HTERT RPE-1 (cell line): Measurements from ENCODE around the gene SCOC.
"Not testable (repeated sequence)": the region's sequence is repeated elsewhere in the genome, so short reads cannot be mapped to it uniquely, and the experiment has no call there.

ENCODE experiments used
- in situ Hi-C: fragments of 300-500 bp; cut with MboI; formaldehyde crosslinking; loops from 4 replicates; pipeline ENCODE4 v1.14.3; 2020; ENCODE audit warnings: low sequenced_read_pairs

SCOC gene

DNA sequence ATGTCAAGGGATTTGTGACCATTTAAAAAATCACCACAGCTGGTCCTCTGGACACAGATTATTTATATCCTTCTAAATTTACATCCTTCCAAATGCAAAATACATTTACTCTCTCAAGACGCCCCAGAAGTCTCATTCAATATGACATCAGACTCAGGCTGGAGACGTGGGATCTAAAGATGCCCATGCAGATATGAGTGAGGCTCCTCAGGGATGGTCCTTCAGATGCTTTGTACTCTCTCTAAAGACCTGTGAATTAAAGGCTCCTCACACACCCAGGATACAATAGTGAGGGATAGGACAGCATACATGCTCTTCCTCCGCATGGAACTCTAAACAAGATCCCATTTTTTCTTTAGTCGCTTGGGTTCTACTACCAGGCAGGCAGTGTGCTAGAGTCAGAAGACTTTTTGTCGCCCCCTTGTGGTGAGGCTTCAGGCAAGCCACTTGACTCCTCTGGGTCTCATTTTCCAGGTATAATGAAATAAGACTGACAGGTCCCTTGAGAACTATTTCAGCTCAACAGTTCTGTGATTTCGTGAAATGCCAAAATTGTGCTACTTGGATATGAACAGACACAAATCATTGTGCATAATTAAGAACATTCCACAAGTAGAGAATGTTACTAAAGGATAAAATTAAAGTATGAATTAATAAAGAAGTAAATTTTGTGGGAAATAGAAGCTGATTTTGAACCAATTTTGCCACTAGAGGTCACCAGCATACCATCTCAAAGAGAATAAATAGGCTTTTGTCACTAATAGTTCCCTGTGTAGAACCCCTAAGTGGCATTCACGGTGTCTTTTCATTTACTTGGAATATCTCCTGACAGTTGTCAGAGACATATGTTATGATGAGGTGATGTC, 13.7 kb upstream of the SCOC start:
- in situ Hi-C loops = no loop called here

DNA sequence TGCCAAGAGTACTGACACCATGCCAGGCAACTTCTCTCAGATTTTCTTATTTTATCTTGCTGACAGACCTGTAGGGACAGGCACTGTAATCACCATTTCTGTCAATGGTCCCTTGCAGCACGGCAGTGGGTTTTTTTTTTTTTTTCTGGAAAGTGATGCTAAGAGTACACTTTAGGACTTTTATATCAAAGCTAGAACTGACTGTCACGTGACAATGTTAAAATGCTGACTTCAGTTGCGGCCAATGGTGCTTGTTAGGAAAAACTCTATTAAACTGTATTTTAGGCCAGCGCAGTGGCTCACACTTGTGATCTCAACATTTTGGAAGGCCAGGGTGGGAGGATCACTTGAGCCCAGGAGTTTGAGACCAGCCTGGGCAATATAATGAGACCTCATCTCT, 12.3 kb upstream of the SCOC start:
- in situ Hi-C loops = no loop called here

DNA sequence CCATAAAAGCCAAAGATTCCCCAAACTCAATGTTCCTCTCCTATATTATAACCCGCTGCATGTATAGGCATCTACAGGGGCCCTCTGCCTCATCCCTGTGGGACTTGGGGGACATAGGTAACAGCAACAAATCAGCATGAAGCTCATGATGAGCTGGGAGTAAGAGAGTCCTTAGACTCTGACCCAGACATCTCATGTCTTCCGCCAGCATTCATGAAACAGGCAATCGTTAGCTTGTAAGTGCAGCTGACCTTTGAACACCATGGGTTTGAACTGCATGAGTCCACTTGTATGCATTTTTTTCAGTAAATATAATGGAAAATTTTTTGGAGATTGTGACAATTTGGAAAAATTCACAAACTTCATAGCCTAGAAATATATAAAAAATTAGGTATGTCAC, 10.4 kb upstream of the SCOC start:
- in situ Hi-C loops = no loop called here

DNA sequence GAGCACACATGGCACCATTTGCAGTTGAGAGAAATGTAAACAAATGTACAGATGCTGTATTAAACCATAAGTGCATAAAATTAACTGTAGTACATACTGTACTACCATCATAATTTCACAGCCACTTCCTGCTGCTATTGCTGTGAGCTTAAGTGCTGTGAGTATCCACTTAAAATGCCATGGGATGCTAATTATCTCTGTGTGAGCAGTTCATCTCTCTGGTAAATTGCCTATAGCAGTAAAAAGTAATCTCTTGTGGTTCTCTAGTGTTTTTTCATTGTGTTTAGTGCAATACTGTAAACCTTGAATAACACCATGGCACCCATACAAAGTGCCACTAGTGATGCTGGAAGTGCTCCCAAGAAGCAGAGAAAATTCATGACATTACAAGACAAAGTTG, 9.9 kb upstream of the SCOC start:
- in situ Hi-C loops = no loop called here

DNA sequence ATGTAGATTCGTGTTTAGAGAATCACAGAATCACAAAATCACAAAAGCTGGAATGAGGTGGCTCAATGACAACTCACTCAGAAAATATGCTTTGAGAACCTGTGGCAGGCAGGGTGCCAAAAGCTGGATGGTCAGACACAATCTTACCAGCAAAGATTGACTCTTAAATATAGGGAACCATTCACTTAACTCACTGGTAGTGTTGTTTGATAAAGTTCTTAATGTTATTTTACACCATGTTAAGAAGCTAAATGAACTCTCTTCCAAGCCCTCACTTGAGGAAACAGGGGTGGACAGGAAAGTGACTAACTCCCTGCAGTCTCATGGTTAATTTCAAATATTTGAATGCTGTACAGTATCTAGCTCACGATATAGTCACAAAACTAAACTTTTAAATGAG, 5.7 kb upstream of the SCOC start:
- in situ Hi-C loops = no loop called here

DNA sequence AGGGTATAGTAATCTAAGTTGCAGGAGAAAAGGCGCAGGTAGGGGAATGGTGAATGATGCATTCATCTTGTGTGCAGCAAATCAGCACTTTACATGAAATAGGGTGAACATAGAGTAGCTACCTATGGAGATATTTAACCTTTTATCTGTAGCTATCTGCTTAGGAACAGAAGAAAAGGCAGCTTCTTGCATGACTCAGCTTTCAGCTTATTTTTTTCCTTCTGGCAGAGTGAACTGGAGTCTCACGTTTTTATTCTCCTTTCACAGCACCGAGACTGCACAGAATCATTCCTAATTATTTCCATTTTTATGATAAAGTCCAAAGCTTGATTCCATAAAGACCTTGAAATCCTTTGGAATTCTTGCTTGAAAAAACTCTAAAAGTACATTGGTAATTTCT, 4.8 kb upstream of the SCOC start:
- in situ Hi-C loops = no loop called here

DNA sequence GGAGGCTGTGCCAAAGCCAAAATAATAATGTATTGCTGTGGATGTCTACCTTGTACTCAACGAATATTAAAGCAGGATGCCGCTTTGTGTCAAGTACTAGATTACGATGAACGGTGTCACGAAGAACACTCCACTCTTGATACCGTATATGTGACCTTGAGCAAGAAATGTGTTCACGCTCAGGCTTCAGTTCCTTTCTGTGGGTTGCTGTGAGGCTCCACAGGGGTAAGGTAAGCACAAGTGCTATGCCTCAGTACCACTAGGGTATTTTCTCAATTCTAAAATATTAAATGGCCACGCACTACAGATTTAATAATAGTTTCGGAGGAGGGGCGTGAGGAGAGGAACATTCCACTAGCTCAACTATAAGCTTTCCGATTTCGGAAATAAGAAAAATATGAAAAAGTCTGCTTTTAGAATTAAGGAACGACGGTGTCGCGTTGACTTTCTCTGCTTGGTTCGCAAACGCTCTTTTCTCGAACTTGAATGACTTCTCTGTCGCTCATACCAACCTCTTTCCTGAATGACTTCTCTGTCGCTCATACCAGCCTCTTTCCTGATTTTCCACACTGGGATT, 607 bp upstream of the SCOC start:
- in situ Hi-C loops = no loop called here

DNA sequence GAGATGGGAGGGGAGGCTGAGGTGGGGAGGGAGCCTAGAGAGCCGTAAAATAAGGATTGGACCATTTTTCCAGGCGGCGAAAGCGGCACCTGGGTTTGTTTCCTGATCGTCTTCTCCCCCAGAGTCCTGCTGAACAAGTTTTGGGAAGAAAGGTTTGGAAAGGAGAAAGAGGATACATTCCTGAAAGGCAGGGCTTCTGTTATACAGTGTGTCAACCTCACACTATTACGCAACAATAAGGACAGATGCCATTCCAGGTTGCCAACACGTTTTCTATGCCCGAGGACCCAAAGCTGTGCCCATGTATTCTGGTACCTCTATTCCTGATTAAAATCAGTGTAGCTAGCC, 658 bp downstream of the SCOC start:
- in situ Hi-C loops = no loop called here

DNA sequence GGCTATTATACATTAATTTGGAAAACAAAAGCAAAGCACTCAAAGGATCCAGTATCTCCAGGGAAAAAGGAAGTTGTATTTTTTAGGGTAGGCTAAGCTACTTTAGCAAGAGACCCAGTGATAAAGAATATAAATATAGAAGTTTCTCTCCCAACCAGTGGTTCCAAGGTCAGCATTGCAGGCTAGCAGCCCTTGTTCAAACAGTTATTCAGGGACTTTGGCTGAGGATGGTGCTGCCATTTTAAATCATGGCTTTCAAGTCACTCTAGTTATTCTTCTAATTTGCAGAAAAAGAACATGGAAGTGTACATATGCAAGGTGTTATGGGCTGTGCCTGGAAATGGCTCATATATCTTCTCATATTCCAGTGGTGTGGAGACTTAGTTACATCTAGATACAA, 9.3 kb downstream of the SCOC start:
- in situ Hi-C loops = no loop called here

DNA sequence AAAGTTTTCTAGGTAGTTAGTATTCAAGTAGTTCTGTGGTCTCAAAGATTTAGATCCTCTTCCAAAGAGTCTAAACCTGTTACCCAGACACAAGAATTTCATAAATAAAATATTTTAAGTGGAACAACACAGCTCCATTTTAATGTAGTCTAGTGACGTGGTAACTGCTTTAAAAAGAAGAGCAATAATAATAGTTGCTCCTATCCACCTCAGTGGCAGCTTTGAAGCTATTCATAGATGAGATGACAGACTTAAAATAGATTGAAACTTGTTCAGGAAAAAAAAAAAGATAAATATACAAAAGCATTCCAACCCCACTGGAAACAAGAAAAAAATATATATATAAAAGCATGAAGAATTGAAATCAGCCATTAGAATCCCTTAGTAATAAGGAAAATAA, 14.6 kb downstream of the SCOC start:
- in situ Hi-C loops = no loop called here

DNA sequence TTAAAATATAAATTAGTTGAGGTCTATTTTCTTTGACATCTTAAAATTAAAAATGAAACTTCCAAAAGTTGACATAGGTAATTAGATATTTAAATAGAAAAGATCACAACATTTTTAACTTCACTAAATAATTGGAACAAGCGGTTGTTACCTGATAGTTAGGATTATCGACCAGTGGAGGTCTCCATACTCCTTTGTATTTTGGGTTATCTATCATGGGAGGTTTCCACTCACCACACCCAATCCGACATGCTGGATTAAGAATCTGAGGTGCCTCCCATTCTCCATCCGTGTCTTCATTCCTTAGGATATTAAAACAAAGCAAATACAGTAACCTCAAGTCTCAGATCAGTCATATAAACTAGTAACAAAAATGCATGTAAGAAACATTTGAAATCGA, 22.2 kb downstream of the SCOC start:
- in situ Hi-C loops = no loop called here

DNA sequence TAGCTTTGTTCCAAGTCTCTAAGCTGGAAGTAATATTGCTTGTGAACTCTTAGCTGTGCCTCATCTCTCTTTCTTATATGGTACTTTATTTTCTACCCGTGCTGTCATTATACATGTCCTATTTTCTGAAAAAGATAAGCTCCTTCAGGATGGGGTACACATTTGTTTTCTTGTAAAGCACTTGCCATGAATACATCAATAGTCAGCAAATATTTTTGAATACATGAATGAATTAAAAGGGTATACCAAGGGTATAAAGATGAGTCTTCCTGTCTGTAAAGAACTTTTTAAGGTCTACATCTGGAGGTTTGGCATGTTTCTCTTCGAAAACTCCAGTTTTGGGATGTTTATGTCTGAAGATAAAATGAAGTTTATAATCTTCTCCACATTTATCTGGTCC, 26.7 kb downstream of the SCOC start:
- in situ Hi-C loops = no loop called here

DNA sequence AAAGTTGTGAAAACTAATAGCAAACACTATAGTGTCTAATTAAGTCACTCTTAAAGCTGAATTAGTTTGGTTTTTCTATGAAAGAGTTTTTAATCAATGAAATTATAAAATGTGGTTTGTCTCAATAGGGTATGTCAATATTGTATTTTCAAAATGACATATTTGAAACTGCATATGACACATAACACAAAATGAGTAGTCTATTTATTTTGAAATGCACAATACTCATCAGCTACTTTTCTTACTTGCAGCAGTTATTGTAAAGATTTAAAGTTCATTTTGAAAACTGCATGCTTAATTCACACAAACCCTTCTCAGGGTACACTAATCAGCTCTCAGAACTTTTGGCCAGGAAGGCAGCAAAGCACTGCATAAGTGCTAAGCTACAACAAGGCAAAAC, 32.8 kb downstream of the SCOC start:
- in situ Hi-C loops = no loop called here

DNA sequence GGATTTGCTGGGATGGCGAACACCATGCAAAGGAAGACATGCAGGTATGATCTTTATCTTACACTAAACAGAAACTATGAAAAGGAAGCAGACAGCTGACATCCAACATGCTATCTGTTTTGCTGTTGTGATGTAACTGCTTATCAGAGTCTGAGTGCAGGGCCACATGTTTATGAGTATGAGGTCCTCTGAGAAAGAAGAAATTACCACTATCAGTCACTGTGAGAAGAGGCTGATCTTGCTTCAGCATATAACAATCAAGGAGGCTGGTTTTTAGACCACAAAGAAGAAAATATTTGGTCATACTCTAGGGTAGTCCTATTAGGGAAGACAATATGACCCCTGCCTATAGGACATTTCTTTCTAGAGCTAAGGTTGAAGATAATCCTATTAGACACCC, 35.5 kb downstream of the SCOC start:
- in situ Hi-C loops = no loop called here

DNA sequence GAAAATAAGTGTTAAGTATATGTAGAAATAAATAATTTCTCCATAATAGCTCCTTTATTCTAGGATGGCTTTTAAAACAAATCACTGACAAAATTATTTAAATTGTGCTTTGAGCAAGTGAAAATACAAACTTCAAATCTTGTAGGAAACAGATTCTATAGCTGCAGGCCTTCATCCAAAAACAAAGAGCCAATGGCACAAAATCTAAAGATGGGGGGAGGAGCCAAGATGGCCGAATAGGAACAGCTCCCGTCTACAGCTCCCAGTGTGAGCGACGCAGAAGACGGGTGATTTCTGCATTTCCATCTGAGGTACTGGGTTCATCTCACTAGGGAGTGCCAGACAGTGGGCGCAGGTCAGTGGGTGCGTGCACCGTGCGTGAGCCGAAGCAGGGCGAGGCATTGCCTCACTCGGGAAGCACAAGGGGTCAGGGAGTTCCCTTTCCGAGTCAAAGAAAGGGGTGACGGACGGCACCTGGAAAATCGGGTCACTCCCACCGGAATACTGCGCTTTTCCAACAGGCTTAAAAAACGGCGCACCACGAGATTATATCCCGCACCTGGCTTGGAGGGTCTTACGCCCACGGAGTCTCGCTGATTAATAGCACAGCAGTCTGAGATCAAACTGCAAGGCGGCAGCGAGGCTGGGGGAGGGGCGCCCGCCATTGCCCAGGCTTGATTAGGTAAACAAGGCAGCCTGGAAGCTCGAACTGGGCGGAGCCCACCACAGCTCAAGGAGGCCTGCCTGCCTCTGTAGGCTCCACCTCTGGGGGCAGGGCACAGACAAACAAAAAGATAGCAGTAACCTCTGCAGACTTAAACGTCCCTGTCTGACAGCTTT, 39.9 kb downstream of the SCOC start:
- in situ Hi-C loops = not testable (repeated sequence)

DNA sequence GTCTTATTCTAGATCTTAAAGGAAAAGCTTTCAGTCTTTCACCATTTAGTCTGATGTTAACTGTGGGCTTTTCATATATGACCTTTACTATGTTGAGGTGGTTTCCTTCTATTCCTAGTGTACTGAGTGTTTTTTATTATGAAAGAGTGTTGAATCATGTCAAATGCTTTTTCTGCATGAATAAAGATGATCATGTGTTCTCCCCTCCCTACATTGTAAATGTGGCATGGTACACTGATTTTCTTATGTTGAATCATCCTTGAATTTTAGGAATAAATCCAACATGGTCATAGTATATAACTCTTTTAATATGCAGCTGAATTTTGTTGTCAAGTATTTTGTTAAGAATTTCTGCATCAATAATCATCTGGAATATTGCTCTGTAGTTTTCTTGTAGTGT, 49.7 kb downstream of the SCOC start:
- in situ Hi-C loops = no loop called here

DNA sequence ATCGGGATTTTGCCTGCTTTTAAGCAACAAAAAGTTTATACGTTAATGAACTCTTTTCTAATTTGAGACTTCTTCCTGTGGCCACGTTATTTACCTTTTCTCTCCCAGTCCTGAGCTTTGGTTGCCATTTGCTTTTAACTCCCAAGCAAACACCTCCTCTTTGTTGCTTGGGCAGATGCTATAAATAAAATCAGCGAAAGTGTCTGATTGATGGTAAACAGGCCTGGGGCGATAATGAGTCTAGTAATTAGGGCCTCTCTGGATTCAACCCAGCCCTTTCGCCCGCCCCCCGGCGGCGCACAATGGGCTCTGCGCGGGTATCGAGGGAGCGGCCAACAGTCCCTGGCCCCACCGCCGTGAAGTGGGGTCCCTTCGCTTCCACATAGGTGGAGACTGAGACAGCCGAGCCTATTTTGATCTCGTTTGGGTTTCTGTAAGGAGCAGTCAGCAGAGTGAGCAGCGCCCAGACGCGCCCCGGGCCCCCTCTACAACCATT, 53.2 kb downstream of the SCOC start:
- in situ Hi-C loops = no loop called here

DNA sequence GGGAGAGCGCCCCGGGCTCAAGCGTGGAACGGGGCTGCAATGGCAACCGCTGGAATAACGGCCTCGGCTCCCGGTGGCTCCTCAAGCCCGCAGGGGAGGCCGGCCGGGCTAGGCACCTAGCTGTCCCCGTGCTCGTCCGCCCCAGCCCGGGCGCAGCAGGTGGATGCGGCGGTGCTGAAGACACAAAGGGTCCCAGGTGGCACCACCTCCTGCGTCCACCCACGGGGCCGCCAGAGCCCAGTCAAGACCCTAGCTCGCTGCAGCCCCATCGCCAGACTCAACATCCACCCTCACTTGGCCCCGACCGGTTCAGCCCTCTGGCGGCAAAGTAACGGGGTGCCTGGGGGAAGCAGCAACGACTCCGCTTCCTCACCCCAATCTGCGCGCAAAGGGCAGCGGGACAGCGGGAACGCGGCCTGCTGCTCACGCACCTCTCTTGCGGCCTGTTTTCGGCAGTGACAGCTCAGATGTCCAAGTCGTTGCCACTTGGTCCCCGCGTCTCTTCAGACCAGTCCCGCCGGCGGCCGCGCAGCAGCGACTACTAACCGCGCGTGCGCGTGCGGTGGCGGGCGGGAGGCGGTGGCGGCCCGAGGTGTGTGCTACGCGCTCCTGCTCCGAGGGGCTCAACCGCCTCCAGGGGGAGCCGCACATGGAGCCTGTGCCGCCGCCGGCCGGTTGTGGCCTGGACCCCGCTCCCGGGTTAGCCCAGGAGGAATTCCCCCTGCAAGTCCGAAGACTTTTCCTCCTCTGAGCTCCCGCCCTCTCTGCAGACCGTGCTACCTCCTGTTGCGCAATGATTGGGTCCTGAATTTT, 53.9 kb downstream of the SCOC start, which contains the start of gene CLGN:
CLGN (minus strand) TSS at position 543 of the 813 bp plus-strand sequence. CDS start 14,570 bp downstream, outside the sequence.
- in situ Hi-C loops = no loop called here

DNA sequence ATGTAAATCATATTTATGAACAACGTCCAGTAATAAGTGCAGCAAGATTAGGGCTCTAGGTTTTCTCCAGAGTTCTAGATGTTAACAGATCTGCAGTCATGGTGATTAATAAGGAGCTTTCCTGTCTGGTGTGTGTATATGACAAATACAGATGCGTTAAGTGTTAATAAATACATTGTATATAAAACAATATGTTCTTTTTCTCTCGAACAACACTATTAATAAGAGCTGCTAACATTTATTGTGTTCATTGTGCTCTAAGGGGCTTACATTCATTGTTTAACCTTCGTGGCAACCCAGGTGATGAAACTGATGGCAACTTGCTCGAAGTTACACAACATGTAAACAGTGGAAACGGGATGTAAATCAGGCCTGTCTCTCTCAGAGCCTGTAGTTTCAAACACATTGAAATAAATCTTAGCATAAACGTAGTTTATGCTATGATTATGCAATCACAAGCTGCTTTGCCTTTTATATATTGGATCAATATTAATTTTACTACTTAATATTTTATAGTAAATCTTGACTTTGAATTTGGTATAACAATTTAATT, 54.5 kb downstream of the SCOC start:
- in situ Hi-C loops = no loop called here
